Hippocampal formation (tissue), 2 donors: ENCODE data around the gene C10orf90.

Experiments used
- DNase-seq, 2 donors: peaks; one replicate each; lab custom pipeline; 2025; lab: John Stamatoyannopoulos, UW

C10orf90 gene

GRCh38 chr10:126674741-126675515 lies 4.4 kb upstream of the C10orf90 start:
- DNase-seq: no peak

- DNase-seq: peak; percentile 38 to 64
Observed at GRCh38 chr10:126673565-126673964, 3.1 kb upstream of the C10orf90 start.

- DNase-seq: no peak
Observed at GRCh38 chr10:126671402-126671975, 996 bp upstream of the C10orf90 start.

GRCh38 chr10:126670895-126671261 lies 385 bp upstream of the C10orf90 start:
- peak; percentile 80 to 82 for DNase-seq

GRCh38 chr10:126669168-126669567 lies 1.3 kb downstream of the C10orf90 start:
- no peak for DNase-seq

- no peak for DNase-seq
Observed at GRCh38 chr10:126668505-126668904, 2.0 kb downstream of the C10orf90 start.

- no peak for DNase-seq
Observed at GRCh38 chr10:126667568-126667967, 2.9 kb downstream of the C10orf90 start.

- no peak for DNase-seq
Observed at GRCh38 chr10:126665207-126665606, 5.3 kb downstream of the C10orf90 start.

- no peak for DNase-seq
Observed at GRCh38 chr10:126663880-126664279, 6.6 kb downstream of the C10orf90 start.

GRCh38 chr10:126663328-126663727 lies 7.2 kb downstream of the C10orf90 start:
- peak; percentile 82 to 95 for DNase-seq

GRCh38 chr10:126661841-126662515 lies 8.5 kb downstream of the C10orf90 start:
- no peak for DNase-seq

- no peak for DNase-seq
Observed at GRCh38 chr10:126661356-126661755, 9.1 kb downstream of the C10orf90 start.

GRCh38 chr10:126659750-126660149 lies 10.7 kb downstream of the C10orf90 start:
- no peak for DNase-seq

GRCh38 chr10:126658928-126659327 lies 11.6 kb downstream of the C10orf90 start:
- peak in 1 of 2 donors; percentile 46 for DNase-seq

- DNase-seq: no peak
Observed at GRCh38 chr10:126654579-126654978, 15.9 kb downstream of the C10orf90 start.

- no peak for DNase-seq
Observed at GRCh38 chr10:126651467-126651866, 19.0 kb downstream of the C10orf90 start.

GRCh38 chr10:126650161-126650560 lies 20.3 kb downstream of the C10orf90 start:
- DNase-seq: no peak

- no peak for DNase-seq
Observed at GRCh38 chr10:126647116-126647515, 23.4 kb downstream of the C10orf90 start.

GRCh38 chr10:126646110-126646509 lies 24.4 kb downstream of the C10orf90 start:
- no peak for DNase-seq

GRCh38 chr10:126640401-126640800 lies 30.1 kb downstream of the C10orf90 start:
- no peak for DNase-seq

GRCh38 chr10:126639084-126639483 lies 31.4 kb downstream of the C10orf90 start:
- DNase-seq: no peak

- DNase-seq: no peak
Observed at GRCh38 chr10:126638542-126638941, 32.0 kb downstream of the C10orf90 start.

GRCh38 chr10:126637501-126637900 lies 33.0 kb downstream of the C10orf90 start:
- DNase-seq: no peak
